ENCODE data around the gene GALNTL6. TPM values are rescaled to one million over a fixed set of nuclear protein-coding genes. Genes with fewer than 3 reads are reported as not detected.

The GALNTL6 gene
- total and polyA plus RNA-seq, 2 of the 4 experiments (the other 2 are of a cell fraction): under 0.01 TPM; not detected in 1

DNA sequence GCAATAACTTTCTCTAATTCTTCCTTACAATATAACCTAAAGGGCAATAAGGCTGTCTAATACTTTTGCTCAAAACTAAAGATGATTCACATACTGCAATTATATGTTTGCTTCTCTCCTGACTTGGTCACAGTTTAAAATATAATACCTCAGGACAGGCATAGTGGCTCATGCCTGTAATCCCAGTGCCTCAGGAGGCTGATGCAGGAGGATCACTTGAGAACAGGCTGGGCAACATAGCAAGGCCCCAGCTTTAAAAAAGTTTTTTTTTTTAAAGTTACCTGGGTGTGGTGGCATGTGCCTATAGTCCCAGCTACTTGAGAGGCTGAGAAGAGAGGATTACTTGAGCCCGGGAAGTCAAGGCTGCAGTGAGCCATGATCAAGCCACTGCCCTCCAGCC is 1125.7 kb downstream of the GALNTL6 start:
- no peak overlapping the region for H4K8ac ChIP-seq (ENCODE audit: low read depth in 2 of 2, low read length in 2 of 2)

More for the DNA sequence above, 1125.7 kb downstream of the GALNTL6 start:
- H3K9me3 ChIP-seq (ENCODE audit: control insufficient read depth, insufficient read depth, low read length): no peaks in the 10 kb centered on the region
- no peak overlapping the region for H3K27ac ChIP-seq (ENCODE audit: insufficient read depth, low read length)
- H3K27me3 ChIP-seq (ENCODE audit: control insufficient read depth, insufficient read depth, low read length): 0 out of 2 replicates have a peak, but pooled peaks cover 4% of the 10 kb centered on the region
- no peak for ATAC-seq (ENCODE audit: low read depth)
- H3K36me3 ChIP-seq (ENCODE audit: control insufficient read depth, insufficient read depth, low read length): no peaks in the 10 kb centered on the region
- in situ Hi-C loops (cut with MboI; ENCODE audit: low sequenced_read_pairs) (no loop called here), dilution Hi-C loops (cut with HindIII; ENCODE audit: low sequenced_read_pairs, unreplicated experiment) (no loop called here), intact Hi-C loops (cut with micrococcal nuclease) (no loop called here)
- H3K23ac ChIP-seq (ENCODE audit: low read depth, low read length): no peak overlapping the region
- no peak overlapping the region for H2BK20ac ChIP-seq (ENCODE audit: low read depth, low read length)
- H3K4ac ChIP-seq (ENCODE audit: low read depth, low read length): no peak overlapping the region
- H2BK120ac ChIP-seq (ENCODE audit: low read depth, low read length): no peak overlapping the region
- no peaks in the 10 kb centered on the region for H3K79me1 ChIP-seq (ENCODE audit: low read depth in 1 of 2, low read length in 2 of 2)
- H4K5ac ChIP-seq (ENCODE audit: low read depth, low read length): no peak overlapping the region
- no peak overlapping the region for H2AFZ ChIP-seq (replicated peaks; ENCODE audit: low read length, poor library complexity)
- WGBS, 2 experiments (ENCODE audit: extremely low coverage in 2 of 2, insufficient read length in 1 of 2): no CpG with 5 or more reads among the region's 1 CpG
- BruUV-seq (replicated peaks): no TSS peak
- no peak overlapping the region for H3K14ac ChIP-seq (replicated peaks; ENCODE audit: low read depth, low read length)
- H2BK15ac ChIP-seq (ENCODE audit: low read depth, low read length): no peak overlapping the region
- no peak overlapping the region for H3K4me3 ChIP-seq (ENCODE audit: insufficient read depth, low read depth, low read length)
- DNase-seq: no peak
- POLR2A ChIA-PET (ENCODE audit: unreplicated experiment): interaction anchor here (0.8 kb wide), 1 partner anchor 8 kb away, joined by 3 read pairs; no protein-coding TSS in a partner anchor
- H2AK5ac ChIP-seq (ENCODE audit: low read depth, low read length): no peak overlapping the region
- no peak overlapping the region for H3K9ac ChIP-seq (ENCODE audit: low read depth, low read length)
- CTCF ChIA-PET: no interaction called here
- no peaks in the 10 kb centered on the region for H4K20me1 ChIP-seq (ENCODE audit: insufficient read depth, low read length)
- H3K56ac ChIP-seq (ENCODE audit: extremely low read depth, insufficient read depth, low read length): no peak overlapping the region
- H3K18ac ChIP-seq (ENCODE audit: low read depth, low read length): no peak overlapping the region
- no peak overlapping the region for H3K4me2 ChIP-seq (ENCODE audit: low read depth, low read length)
- no peak for TF ChIP-seq MAZ (IDR thresholded peaks at IDR 0.05; ENCODE audit: borderline replicate concordance, low read depth, low read length)
- TF ChIP-seq MXI1 (IDR thresholded peaks at IDR 0.05; ENCODE audit: borderline replicate concordance, low read depth, low read length): no peak
- TF ChIP-seq NFE2L2 (IDR thresholded peaks at IDR 0.05; ENCODE audit: low read depth, low read length): no peak
- no peak for TF ChIP-seq CEBPB (IDR thresholded peaks at IDR 0.05; ENCODE audit: low read depth, low read length)
- no peak for TF ChIP-seq RAD21 (IDR thresholded peaks at IDR 0.05; ENCODE audit: low read length)
- no peak overlapping the region for H4K91ac ChIP-seq (ENCODE audit: insufficient read depth, low read depth, low read length)
- H3K9me1 ChIP-seq (ENCODE audit: insufficient read depth, low read length): no peaks in the 10 kb centered on the region
- H2AK9ac ChIP-seq (replicated peaks; ENCODE audit: low read depth, low read length, poor library complexity): no peak overlapping the region
- H3K4me1 ChIP-seq (ENCODE audit: control insufficient read depth, insufficient read depth, low read length): no peaks in the 10 kb centered on the region
- no peak overlapping the region for H2BK5ac ChIP-seq (ENCODE audit: low read depth, low read length, poor library complexity, severe bottlenecking)
